GM20431 (cell line): Measurements from ENCODE around the gene C2orf72.
"Not testable (repeated sequence)": the region's sequence is repeated elsewhere in the genome, so short reads cannot be mapped to it uniquely, and the experiment has no call there.

ENCODE experiments used
- in situ Hi-C: fragments of 300-500 bp; cut with MseI, MboI; formaldehyde crosslinking; loops from one replicate; pipeline ENCODE4 v1.15.0; 2020; ENCODE audit warnings: low sequenced_read_pairs; ENCODE audit not compliant: unreplicated experiment

Gene C2orf72

DNA sequence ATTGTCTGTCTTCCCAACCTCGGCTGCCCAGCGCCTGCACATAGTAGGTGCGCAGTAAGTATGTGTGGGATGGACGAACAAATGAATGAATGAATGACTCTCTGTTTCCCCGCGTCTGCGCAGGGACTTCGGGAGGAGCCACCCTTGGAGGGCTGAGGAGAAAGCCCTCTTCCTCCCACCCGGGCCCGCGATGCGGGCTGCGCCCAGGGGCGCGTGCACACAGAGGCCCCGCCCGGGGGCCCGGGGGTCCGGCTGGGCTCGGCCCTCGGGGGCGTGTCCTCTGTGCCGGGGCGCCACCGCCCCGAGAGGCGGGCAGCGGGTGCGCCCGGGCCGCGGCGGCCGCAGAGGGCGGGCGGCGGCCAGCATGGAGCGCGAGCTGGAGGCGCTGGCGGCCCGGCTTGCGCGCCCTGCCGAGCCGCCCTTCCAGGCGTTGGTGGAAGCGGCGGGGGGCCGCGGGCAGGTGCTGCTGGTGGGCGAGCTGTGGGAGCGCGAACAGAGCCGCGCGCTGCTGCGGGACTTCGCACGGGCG lies at the start of gene C2orf72:
Gene C2orf72 (plus strand): TSS at position 322 of the 529 bp plus-strand sequence. CDS start 43 bp downstream, at position 365.
- in situ Hi-C loops = no loop called here

DNA sequence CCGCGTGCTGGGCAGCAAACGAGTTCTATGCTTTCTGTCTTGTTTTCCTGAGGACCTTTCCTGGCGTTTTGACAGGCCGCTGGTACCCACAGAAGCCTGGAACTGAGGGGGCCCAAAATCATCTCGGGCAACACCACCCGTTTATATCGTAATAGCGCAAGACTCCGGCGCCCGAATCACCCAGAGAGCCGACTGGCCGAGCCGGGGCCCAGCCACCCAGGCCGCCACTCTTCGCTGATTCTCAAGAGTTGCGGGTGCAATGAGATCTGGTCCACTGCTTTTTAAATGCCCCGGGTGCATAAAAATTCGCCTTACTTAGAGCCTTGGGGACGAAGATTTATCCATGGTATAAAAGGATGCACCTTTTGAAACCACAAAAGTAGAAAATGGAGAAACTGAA lies 47.6 kb upstream of the C2orf72 start:
- in situ Hi-C loops = loop anchor here (10.0 kb wide), 1 partner anchor 85 kb away; no protein-coding TSS in a partner anchor

DNA sequence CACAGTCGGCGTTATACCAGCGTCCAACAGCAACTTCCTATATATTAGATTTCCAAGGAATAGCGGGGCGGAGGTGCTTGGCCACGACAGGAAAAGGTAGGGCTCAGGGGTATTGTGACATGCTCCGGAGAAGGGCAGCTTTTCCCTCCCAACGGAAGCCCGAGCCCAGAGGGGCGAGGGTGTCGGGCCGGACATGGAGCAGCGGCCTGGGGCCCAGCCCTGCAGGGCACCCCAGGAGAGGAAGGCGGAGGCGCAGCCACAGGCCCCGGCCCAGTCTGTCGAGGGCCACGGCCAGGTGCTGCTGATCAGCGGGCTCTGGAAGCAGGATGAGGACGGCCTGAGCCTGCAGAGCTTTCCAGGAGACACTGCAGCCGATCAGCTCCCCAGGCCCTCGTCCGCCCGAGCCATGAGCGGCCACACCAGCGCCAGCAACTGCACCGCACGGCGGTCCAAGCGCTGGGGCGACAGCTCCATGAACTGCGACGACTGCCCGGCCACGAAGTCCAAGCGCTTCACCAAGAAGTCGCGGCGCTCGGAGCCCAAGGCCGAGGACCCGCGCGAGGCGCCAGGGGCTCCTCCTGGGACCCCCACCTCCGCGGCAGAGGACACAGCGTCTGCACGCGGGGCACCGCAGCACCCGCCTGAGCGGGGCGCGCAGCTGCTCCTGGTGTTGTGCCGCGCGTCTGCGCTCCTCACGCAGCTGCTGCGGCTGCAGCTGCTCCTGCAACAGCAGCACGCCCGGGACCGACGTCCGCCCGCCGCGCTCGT lies 47.0 kb upstream of the C2orf72 start:
- in situ Hi-C loops = loop anchor here (10.0 kb wide), 1 partner anchor 86 kb away; no protein-coding TSS in a partner anchor

DNA sequence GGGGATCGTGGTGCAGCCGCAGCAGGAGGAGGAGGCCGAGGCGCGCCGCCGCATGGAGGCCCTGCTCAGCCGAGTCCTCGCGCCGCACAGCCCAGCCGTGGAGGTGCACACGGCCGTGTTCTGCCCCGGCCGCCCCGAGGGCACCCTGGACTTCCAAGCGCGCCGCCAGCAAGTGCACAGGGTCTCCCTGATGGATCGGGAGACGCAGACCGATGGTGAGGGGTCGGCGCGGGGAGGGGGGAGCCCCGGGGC lies 46.5 kb upstream of the C2orf72 start:
- in situ Hi-C loops = loop anchor here (10.0 kb wide), 1 partner anchor 86 kb away; no protein-coding TSS in a partner anchor

DNA sequence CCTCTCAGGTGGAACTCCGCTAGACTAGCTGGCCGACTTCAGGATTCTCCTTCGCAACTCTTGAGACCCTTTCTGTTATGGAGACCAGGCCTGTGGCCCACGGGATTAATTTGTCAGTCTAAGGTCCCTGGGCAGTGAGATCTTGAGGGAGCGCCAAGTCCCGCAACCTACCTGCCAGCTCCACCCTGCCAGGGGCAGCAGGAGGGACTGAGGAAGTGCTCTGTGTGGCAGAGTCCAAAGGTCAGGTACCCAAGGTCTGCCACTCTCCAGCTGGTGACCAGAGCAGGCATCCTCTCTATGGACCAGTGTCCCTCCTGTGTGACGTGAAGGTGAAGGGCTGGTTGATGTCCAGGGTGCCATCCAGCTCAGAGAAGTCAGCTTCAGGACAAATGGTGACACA lies 45.7 kb upstream of the C2orf72 start:
- in situ Hi-C loops = loop anchor here (10.0 kb wide), 1 partner anchor 87 kb away; no protein-coding TSS in a partner anchor

DNA sequence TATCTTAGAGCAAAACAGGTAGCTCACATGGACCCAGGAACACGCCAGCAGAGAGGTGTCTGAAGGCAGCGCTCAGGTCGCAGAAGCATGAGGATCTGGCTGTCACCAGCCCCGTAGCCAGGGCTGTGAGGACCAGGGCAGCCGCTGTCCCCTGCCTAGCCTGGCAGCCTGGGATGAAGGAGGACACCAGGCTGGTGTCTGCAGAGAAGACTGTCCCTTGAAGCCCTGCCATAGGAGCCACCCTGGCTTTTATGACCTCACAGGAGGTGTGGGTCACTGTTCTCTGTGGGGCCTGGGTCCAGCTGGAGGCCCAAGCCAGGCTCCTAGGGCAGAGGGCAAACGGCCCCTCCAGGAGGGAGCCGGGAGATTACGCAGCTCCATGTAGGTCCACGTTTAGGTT lies 41.5 kb upstream of the C2orf72 start, which contains the start of gene SPATA3:
Gene SPATA3 (plus strand): TSS at position 301 of the 400 bp plus-strand sequence. CDS start 113 bp downstream, outside the sequence.
- in situ Hi-C loops = loop anchor here (10.0 kb wide), 1 partner anchor 91 kb away; no protein-coding TSS in a partner anchor

DNA sequence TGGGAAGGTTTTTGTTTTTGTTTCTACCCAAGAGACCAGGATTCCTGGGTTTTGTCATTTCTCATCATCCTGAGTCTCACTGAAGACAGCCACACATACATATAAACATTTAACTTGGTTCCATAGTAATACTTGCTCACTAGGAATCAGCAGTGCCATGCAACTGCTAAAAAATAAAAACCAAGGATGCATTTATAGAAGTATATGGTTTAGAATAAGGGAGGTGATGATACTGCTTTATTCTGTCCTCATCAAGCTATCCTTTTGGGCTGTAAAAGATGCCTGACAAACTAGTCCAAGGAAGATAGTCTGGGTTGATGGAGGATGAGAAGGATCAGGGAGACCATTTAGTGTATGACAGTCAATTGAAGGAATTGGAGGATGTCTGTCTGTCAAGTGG lies 40.7 kb upstream of the C2orf72 start:
- in situ Hi-C loops = loop anchor here (10.0 kb wide), 1 partner anchor 92 kb away; no protein-coding TSS in a partner anchor

DNA sequence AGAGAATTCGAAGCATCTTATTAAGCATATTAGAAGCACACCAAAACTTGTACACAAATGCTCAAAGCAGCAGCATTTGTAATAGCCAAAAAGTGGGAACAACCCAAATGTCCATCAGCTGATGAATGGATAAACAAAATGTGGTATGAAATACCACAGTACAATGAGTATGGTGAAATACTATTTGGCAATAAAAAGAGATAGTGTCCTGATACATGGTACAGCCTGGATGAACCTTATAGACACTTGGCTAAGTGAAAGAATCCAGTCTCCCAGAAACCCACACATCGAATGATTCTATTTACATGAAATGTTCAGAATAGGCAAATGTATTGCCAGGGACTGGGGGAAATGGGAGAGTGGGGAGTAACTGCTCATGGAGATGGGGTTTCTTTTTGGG lies 38.4 kb upstream of the C2orf72 start:
- in situ Hi-C loops = loop anchor here (10.0 kb wide), 1 partner anchor 94 kb away; no protein-coding TSS in a partner anchor

DNA sequence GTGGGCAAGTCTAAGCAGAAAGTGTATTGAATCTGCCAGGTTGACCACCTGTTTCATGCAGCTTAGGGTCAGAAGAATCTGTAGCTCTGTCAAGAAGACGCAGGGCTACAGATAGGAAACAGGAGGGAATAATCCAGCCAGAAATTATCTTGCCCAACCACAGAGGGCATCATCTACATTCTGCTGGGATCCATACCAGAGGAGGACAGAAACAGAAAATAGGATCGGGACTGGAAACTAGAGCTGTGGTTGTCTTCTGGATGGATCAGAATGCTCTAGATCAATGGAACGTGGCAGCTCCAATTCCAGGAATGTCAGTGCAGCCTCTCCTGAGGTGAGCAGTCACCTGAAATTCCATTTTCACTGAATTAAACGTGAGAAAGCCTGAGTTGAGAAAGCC lies 37.8 kb upstream of the C2orf72 start:
- in situ Hi-C loops = loop anchor here (10.0 kb wide), 1 partner anchor 95 kb away; no protein-coding TSS in a partner anchor

DNA sequence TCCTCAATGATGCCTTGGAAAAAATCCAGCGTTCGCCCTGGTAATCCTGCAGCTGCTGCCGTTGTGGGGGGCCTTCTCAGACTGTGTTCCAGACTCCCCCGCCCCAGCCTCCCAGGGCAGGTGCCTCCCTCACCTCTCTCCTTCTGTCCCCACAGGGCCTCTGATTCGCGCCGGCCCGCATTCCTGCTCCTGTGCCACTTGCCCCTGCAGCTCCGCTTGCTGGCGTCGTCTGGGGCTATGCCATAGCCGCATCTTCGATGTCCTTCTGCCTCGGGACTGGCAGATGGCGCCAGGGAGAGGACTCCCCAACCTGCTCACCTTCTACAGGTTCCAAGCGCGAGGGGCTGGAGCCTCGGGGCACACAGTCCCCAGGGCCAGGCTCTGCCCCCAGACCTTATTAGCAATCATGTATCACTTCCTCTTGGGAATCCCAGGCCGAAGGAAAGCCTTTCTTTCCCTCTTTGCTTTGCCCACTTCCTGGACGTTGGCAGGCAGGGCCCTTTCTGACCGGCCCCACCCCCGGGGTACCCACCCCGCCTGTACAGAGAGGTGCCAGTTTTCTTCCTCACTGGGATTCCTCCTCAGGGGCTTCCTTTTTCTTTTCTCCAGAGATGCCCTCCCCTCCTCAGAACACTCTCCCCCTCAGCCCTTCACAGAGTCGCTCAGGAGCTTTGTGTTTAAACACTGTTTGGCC lies 37.0 kb upstream of the C2orf72 start:
- in situ Hi-C loops = no loop called here

DNA sequence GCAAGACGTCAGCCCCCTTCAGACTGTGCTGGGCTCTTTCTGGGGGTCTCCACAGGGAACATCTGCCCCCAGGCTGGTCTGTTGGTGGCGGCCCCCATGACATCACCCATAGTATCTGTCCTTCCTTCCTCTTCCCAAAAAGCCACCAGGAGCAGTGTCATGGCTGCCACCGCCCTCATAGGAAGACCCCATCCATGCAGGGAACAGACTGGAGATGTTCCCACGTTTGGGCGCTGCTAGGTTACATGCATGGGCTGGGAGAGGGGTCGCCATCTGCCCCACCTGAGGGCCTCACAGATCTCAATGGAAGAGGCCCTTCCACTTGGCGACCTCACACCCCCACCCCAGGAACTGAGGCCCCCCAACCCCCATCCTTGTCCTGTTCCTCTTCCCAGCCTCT lies 36.3 kb upstream of the C2orf72 start:
- in situ Hi-C loops = no loop called here

DNA sequence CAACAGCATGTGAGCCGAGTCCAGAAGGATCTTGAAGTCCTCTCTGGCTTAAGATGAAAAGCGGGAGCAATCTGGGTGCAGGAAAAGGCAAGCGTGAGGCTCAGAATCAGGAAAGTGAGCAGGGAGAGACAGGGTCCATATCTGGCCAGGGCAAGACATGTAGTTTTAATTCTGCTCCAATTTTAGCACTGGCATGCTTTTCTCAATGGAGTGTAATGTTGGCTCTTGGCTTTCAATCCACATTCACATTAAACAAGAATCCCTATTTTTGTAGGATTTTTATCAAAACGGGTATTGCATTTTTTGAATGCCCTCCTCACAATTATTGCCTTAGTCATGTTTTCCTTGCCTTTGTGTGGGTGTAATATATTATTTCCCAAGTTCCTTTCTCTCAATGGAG lies 35.4 kb upstream of the C2orf72 start:
- in situ Hi-C loops = no loop called here

DNA sequence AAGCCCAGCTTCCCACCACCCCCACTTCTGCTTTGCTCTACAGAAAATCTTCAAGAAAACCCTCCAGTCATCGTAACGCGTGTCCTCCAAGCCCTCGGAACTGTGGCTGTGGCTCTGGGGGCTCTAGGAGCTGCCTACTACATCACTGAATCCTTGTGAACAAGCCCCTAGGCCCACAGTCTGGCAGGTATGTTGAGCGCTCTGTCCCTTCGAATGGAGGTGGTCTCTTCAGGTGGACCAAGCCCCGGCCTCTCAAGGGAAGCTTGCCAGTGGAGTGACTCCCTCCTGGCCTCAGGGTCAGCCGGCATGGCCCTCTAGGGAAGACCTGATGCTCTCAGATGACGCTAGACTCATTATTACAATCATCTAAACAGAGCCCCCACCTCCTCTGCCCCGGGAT lies 34.7 kb upstream of the C2orf72 start:
- in situ Hi-C loops = no loop called here

DNA sequence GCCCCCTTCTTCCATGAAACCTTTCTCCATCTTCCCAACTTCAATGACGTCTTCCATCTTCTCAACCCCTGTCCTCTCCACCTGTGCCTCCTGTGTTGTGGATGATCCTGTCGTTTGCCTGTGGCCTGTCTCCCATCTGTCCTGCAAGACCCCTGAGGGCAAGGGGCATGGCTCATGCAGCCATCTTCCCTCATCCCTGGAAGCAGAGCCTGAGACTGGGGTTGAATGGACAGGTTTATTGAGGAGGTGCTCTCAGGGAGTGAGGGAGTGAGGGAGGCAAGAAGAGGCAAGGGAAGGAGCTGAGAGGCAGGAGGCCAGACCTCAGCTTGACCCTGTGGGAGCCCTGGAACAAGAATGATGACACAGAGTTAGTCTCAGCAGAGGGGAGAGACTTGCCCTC lies 34.1 kb upstream of the C2orf72 start:
- in situ Hi-C loops = no loop called here

DNA sequence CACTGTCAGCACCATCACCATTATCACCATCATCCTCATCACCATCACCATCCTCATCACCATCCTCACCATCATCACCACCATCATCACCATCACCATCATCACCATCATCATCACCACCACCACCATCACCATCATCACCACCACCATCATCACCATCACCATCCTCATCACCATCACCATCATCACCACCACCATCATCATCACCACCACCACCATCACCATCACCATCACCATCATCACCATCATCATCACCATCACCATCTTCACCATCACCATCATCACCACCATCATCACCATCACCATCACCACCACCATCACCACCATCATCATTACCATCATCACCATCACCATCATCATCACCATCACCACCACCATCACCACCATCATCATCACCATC lies 32.4 kb upstream of the C2orf72 start:
- in situ Hi-C loops = not testable (repeated sequence)

DNA sequence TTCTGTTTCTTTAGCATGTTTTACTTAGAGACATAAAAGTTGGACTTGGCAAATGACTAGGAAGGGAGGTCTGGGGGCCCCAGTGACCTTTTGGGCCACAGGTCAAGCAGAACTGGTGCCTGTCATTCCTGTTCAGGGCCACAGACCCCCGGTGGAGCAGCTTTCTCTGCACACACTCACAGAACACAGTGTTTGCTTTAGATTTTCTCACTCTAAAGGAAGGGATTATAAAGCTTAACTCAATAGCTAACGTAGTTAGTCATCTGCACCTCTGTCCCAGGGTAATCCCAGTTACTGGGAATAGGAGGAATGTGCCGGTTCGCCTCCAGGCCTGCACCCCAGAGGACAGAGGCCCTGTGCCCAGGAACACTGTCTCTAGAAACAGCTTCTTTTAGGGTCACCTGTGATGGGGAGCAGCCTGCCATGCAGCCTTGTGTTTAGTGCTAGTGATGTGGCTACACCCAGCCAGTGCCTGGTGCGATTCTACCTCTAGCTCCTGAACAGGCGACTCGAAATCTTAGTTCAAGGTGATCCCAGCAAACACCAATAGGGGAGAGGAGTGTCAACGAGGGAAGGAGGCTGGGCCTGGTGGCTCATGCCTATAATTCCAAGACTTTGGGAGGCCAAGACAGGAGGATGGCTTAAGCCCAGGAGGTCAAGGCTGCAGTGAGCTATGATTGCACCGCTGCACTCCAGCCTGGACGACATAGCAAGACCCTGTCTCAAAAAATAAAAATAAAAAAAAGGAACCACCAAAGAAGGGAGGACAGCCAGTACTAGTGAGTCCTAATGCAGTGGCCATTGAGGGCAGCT lies 29.8 kb upstream of the C2orf72 start:
- in situ Hi-C loops = no loop called here

DNA sequence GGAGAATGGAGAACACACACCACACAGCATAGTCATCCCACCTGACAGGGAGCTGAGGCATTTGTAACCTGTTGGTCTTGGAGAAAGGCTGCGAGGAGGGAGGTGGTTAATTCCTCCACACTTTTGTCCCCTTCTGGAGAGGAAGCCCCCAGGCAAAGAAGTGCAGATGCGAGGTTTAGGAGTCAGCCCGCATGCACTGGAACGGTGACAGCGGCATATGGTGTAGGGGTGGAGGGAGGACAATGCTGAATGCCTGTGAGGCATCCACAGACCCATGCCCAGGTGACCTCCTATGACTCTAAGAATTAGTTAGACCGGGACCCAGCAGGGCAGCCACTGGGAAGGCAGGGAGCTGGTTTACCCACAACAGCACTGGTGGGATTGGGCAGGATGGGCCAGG lies 29.2 kb upstream of the C2orf72 start:
- in situ Hi-C loops = no loop called here

DNA sequence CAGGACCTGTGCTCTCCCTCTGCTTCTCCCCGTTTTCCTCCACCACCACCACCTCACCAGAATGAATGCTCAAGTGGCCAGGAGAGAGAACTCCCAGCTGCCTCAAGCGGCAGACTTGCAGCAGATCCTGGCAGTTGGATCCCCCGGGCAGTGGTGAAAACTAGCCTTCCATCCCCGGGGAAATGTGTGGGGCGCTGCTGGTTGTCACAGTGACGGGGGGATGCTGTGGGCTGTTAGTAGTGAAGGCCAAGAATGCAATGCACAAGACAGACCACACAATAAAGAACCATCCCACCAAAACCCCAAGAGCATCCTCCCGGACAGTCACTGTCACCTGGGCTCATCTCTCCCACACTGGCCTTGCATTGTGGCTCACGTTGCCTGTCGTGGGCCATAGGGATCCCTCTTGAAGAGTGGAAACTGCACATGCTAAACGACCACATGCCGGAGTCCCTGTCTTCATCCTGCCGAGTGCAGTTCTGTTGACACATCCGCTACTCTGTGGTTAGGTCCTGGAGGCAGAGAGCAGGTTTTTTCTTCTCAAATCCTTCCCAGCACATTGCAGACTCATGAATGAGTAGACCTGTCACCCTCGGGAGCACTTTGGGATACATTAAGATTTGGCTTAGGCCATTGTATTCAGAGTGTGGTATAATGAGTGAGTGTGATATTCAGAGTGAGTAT lies 27.9 kb upstream of the C2orf72 start:
- in situ Hi-C loops = no loop called here

DNA sequence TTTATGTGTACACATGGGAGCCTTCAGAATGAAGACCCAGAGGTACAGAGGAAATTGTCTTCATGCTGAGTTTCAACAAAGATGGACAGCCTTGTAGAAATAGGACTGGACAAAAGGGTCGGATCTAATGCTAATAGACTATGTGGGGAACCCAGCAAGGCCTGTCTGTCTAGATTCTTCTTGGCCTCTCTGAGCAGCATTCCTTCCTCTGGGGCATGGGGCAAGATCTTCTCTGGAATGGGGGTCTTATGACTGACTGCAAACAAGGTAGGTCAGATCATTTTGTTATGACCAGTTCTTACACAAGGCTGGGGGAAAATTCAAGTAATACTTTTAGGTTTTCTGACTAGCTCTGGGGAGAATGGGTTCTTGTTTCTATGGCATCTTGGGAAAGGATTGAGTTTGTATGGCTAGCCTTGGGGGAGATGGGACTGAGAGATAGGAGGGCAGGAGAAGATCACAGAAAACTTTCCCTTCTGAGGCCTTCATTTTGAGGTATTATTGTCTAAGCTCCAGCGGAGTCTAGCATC lies 27.1 kb upstream of the C2orf72 start:
- in situ Hi-C loops = no loop called here
